HG03064 (cell line): ENCODE measurements around the gene MRPS18C.
"Not testable (repeated sequence)": the region's sequence is repeated elsewhere in the genome, so short reads cannot be mapped to it uniquely, and the experiment has no call there.

Source experiments
- ATAC-seq: cut with Tn5 transposase; IDR thresholded peaks from one replicate; pipeline ENCODE4 v1.9.1; 2021; ENCODE audit warnings: low read depth; ENCODE audit not compliant: unreplicated experiment

MRPS18C gene

GRCh38 chr4:83496085-83496917 lies 40.4 kb downstream of the MRPS18C start:
- ATAC-seq: not testable (repeated sequence)

GRCh38 chr4:83498187-83498586 lies 42.3 kb downstream of the MRPS18C start:
- ATAC-seq: no peak

- not testable (repeated sequence) for ATAC-seq
Measured at GRCh38 chr4:83501671-83502070, 45.8 kb downstream of the MRPS18C start.

GRCh38 chr4:83503974-83504373 lies 48.1 kb downstream of the MRPS18C start:
- no peak for ATAC-seq

- ATAC-seq: no peak
Measured at GRCh38 chr4:83504503-83504902, 48.6 kb downstream of the MRPS18C start.

GRCh38 chr4:83504996-83505395 lies 49.1 kb downstream of the MRPS18C start:
- no peak for ATAC-seq

GRCh38 chr4:83509156-83509585 lies 53.3 kb downstream of the MRPS18C start:
- ATAC-seq: not testable (repeated sequence)

GRCh38 chr4:83510442-83510841 lies 54.6 kb downstream of the MRPS18C start:
- no peak for ATAC-seq
